H9 (cell line): ENCODE data around the gene ABCC4. TPM values are rescaled to one million over a fixed set of nuclear protein-coding genes. Genes with fewer than 3 reads are reported as not detected.

Experiments used
- DNase-seq: peaks from one replicate; pipeline ENCODE4 v3.0.0-alpha.2; 2017
- H2AFZ ChIP-seq: one replicate; pipeline ENCODE4 v1.6.1; 2013; ENCODE audit warnings: mild to moderate bottlenecking, low read length, control low read depth, moderate library complexity
- H2AK5ac ChIP-seq: 2 replicates; pipeline ENCODE4 v1.6.1; 2013; ENCODE audit warnings: low read length, control low read depth, mixed read lengths; ENCODE audit not compliant: insufficient read length
- H2BK120ac ChIP-seq: one replicate; pipeline ENCODE4 v1.6.1; 2013; ENCODE audit warnings: low read depth, mild to moderate bottlenecking, low read length, control low read depth, inconsistent platforms; ENCODE audit not compliant: poor library complexity, severe bottlenecking
- H2BK12ac ChIP-seq: 2 replicates; pipeline ENCODE4 v1.6.1; 2013; ENCODE audit warnings: low read length, control low read depth, mixed read lengths, low read depth; ENCODE audit not compliant: insufficient read length
- H2BK15ac ChIP-seq: 2 replicates; pipeline ENCODE4 v1.6.1; 2013; ENCODE audit warnings: low read depth, low read length, control low read depth
- H2BK20ac ChIP-seq: one replicate; pipeline ENCODE4 v1.6.1; 2013; ENCODE audit warnings: low read depth, mild to moderate bottlenecking, low read length, control low read depth, inconsistent platforms; ENCODE audit not compliant: poor library complexity, severe bottlenecking
- H2BK5ac ChIP-seq: 2 replicates; pipeline ENCODE4 v1.6.1; 2013; ENCODE audit warnings: low read length, control low read depth, mixed read lengths; ENCODE audit not compliant: insufficient read length
- H3K14ac ChIP-seq: 2 replicates; pipeline ENCODE4 v1.6.1; 2013; ENCODE audit warnings: low read length, control low read depth; ENCODE audit not compliant: insufficient read depth
- H3K18ac ChIP-seq: 2 replicates; pipeline ENCODE4 v1.6.1; 2013; ENCODE audit warnings: low read depth, mild to moderate bottlenecking, mixed read lengths, low read length, control low read depth; ENCODE audit not compliant: insufficient read length
- H3K23ac ChIP-seq: 2 replicates; pipeline ENCODE4 v1.6.1; 2013; ENCODE audit warnings: low read length, control low read depth, mixed read lengths, low read depth; ENCODE audit not compliant: insufficient read length
- H3K23me2 ChIP-seq: 2 replicates; pipeline ENCODE4 v1.6.1; 2013; ENCODE audit warnings: low read depth, mild to moderate bottlenecking, mixed read lengths, low read length, control low read depth; ENCODE audit not compliant: insufficient read length, poor library complexity, severe bottlenecking
- H3K27ac ChIP-seq: 2 replicates; pipeline ENCODE4 v1.5.1; 2013; ENCODE audit warnings: low read length, control low read depth, mixed read lengths, low read depth; ENCODE audit not compliant: insufficient read length
- H3K27me3 ChIP-seq: 2 replicates; pipeline ENCODE4 v1.6.1; 2013; ENCODE audit warnings: low read length, control low read depth, inconsistent platforms; ENCODE audit not compliant: insufficient read depth
- H3K4ac ChIP-seq: 2 replicates; pipeline ENCODE4 v1.6.1; 2013; ENCODE audit warnings: low read depth, mild to moderate bottlenecking, control low read depth, inconsistent platforms, low read length, moderate library complexity
- H3K4me1 ChIP-seq: 2 replicates; pipeline ENCODE4 v1.6.1; 2013; ENCODE audit warnings: low read length, control low read depth, inconsistent platforms; ENCODE audit not compliant: insufficient read depth
- H3K4me2 ChIP-seq: 2 replicates; pipeline ENCODE4 v1.6.1; 2013; ENCODE audit warnings: low read length, control low read depth, mixed read lengths; ENCODE audit not compliant: insufficient read length, insufficient read depth
- H3K56ac ChIP-seq: 2 replicates; pipeline ENCODE4 v1.6.1; 2013; ENCODE audit warnings: low read depth, mild to moderate bottlenecking, mixed read lengths, low read length, control low read depth; ENCODE audit not compliant: insufficient read length
- H3K79me1 ChIP-seq: 2 replicates; pipeline ENCODE4 v1.6.1; 2013; ENCODE audit warnings: low read depth, mild to moderate bottlenecking, moderate library complexity, low read length, control low read depth, inconsistent platforms; ENCODE audit not compliant: insufficient read depth, poor library complexity, severe bottlenecking
- H3K79me2 ChIP-seq: 2 replicates; pipeline ENCODE4 v1.6.1; 2013; ENCODE audit warnings: low read length, control low read depth, inconsistent platforms; ENCODE audit not compliant: insufficient read depth
- H3K9ac ChIP-seq: 2 replicates; pipeline ENCODE4 v1.6.1; 2013; ENCODE audit warnings: low read length, control low read depth, mixed read lengths; ENCODE audit not compliant: insufficient read length; ENCODE audit errors: extremely low read depth
- H3K9me3 ChIP-seq: one replicate; pipeline ENCODE4 v1.6.1; 2013; ENCODE audit warnings: low read depth, low read length, inconsistent platforms; ENCODE audit not compliant: control insufficient read depth
- H3T11ph ChIP-seq: one replicate; pipeline ENCODE4 v1.6.1; 2013; ENCODE audit warnings: mild to moderate bottlenecking, low read length, control low read depth, inconsistent platforms
- H4K20me1 ChIP-seq: one replicate; pipeline ENCODE4 v1.6.1; 2013; ENCODE audit not compliant: control insufficient read depth, insufficient read length, insufficient read depth
- H4K5ac ChIP-seq: 2 replicates; pipeline ENCODE4 v1.6.1; 2013; ENCODE audit warnings: low read depth, mild to moderate bottlenecking, mixed read lengths, low read length, control low read depth; ENCODE audit not compliant: insufficient read length
- H4K8ac ChIP-seq: replicated peaks from 2 replicates; pipeline ENCODE4 v1.6.1; 2013; ENCODE audit warnings: low read length, control low read depth, mixed read lengths, low read depth; ENCODE audit not compliant: insufficient read length
- H4K91ac ChIP-seq: 2 replicates; pipeline ENCODE4 v1.6.1; 2013; ENCODE audit warnings: low read depth, mild to moderate bottlenecking, moderate library complexity, mixed read lengths, low read length, control low read depth; ENCODE audit not compliant: insufficient read length
- H3K27ac Mint-ChIP-seq, 3 experiments: 2 replicates in 2 of 3; 3 replicates in 1 of 3; pipeline ENCODE4 v1.8.0; 2020 to 2021; ENCODE audit warnings: mixed read lengths in 3 of 3, mild to moderate bottlenecking in 1 of 3, moderate library complexity in 1 of 3
- H3K27me3 Mint-ChIP-seq: 2 replicates; pipeline ENCODE4 v1.8.0; 2021; ENCODE audit warnings: low read depth, mild to moderate bottlenecking, moderate library complexity, mixed read lengths
- H3K36me3 Mint-ChIP-seq, 3 experiments: 2 replicates in 2 of 3; 3 replicates in 1 of 3; pipeline ENCODE4 v1.8.0; 2020 to 2021; ENCODE audit warnings: low read depth in 3 of 3, mixed read lengths in 3 of 3; ENCODE audit not compliant: insufficient read depth in 1 of 3
- H3K4me1 Mint-ChIP-seq, 2 experiments: 2 replicates each; pipeline ENCODE4 v1.8.0; 2020; ENCODE audit warnings: mixed read lengths in 2 of 2
- H3K4me3 Mint-ChIP-seq, 2 experiments: 2 replicates in 1 of 2; 3 replicates in 1 of 2; pipeline ENCODE4 v1.8.0; 2020 to 2021; ENCODE audit warnings: mild to moderate bottlenecking in 2 of 2, mixed read lengths in 2 of 2, moderate library complexity in 1 of 2
- H3K9me3 Mint-ChIP-seq, 2 experiments: 2 replicates in 1 of 2; 3 replicates in 1 of 2; pipeline ENCODE4 v1.8.0; 2020; ENCODE audit warnings: mild to moderate bottlenecking in 2 of 2, mixed read lengths in 2 of 2, moderate library complexity in 1 of 2
- WGBS: extraction: QIAGEN DNeasy Blood & Tissue Kit; methylation state at CpG from one replicate; pipeline ENCODE4 v1.1.7; 2013; ENCODE audit warnings: missing lambda C conversion rate, low lambda C conversion rate, mixed read lengths; ENCODE audit not compliant: insufficient read length; ENCODE audit errors: extremely low coverage; 5-methylcytosine and 5-hydroxymethylcytosine counted together
- total RNA-seq: library from RNA; stranded (reverse); gene quantifications from 2 replicates; pipeline ENCODE4 v1.2.1, GENCODE V29; 2021
- TF ChIP-seq, protein P1 (sequence below): fragments of 200-600 bp; sonication (generic); conservative IDR thresholded peaks from 3 replicates; pipeline ENCODE4 v1.8.0; 2021; ENCODE audit warnings: antibody characterized with exemption, mild to moderate bottlenecking

ABCC4 gene
- total RNA-seq, 1 experiment from 2014 or later = 5.9 TPM

GRCh38 chr13:95118541-95119324 lies 182.5 kb downstream of the ABCC4 start:
- H3K4me1 Mint-ChIP-seq = peaks cover 21 to 24% of the 10 kb centered on the region in 2 experiments
- Histone ChIP-seq H3K9ac (no peak overlapping the region), H4K20me1 (no peaks in the 10 kb centered on the region), H3K27ac (no peak overlapping the region), H3K56ac (no peak overlapping the region), H2BK15ac (no peak overlapping the region), H3T11ph (no peak overlapping the region), H3K23me2 (no peaks in the 10 kb centered on the region), H2BK120ac (no peak overlapping the region), H4K91ac (no peak overlapping the region), H2BK5ac (no peak overlapping the region), H4K8ac (no peak overlapping the region), H3K4me1 (no peaks in the 10 kb centered on the region), H3K18ac (no peak overlapping the region), H2AFZ (no peak overlapping the region), H2AK5ac (no peak overlapping the region), H3K14ac (no peak overlapping the region), H2BK20ac (no peak overlapping the region), H3K79me2 (no peaks in the 10 kb centered on the region), H3K27me3 (no peaks in the 10 kb centered on the region), H2BK12ac (no peak overlapping the region), H3K9me3 (no peaks in the 10 kb centered on the region), H3K4me2 (no peak overlapping the region), H3K79me1 (no peaks in the 10 kb centered on the region), H3K23ac (no peak overlapping the region), H3K4ac (no peak overlapping the region), H4K5ac (no peak overlapping the region)
- TF ChIP-seq, protein P1, sequence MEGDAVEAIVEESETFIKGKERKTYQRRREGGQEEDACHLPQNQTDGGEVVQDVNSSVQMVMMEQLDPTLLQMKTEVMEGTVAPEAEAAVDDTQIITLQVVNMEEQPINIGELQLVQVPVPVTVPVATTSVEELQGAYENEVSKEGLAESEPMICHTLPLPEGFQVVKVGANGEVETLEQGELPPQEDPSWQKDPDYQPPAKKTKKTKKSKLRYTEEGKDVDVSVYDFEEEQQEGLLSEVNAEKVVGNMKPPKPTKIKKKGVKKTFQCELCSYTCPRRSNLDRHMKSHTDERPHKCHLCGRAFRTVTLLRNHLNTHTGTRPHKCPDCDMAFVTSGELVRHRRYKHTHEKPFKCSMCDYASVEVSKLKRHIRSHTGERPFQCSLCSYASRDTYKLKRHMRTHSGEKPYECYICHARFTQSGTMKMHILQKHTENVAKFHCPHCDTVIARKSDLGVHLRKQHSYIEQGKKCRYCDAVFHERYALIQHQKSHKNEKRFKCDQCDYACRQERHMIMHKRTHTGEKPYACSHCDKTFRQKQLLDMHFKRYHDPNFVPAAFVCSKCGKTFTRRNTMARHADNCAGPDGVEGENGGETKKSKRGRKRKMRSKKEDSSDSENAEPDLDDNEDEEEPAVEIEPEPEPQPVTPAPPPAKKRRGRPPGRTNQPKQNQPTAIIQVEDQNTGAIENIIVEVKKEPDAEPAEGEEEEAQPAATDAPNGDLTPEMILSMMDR = no peak
- no peak overlapping the region for H3K4me3 Mint-ChIP-seq
- no CpG with 5 or more reads among the region's 8 CpGs for WGBS
- H3K9me3 Mint-ChIP-seq = no peaks in the 10 kb centered on the region
- H3K27ac Mint-ChIP-seq = no peak overlapping the region
- no peak for DNase-seq
- H3K27me3 Mint-ChIP-seq = peaks cover 3% of the 10 kb centered on the region; the same call in 1 of the 2 replicates
- no peaks in the 10 kb centered on the region; a peak in 2 of 7 replicates for H3K36me3 Mint-ChIP-seq
